Breast epithelium (tissue), 3 donors: ENCODE results near the gene PROSER3.
A peak's percentile ranks its signal among the peaks of the same experiment; 100 is the strongest.

Experiments
- POLR2A ChIP-seq: fragments of 450-650 bp; IDR thresholded peaks from one replicate; pipeline ENCODE4 v1.6.1; 2016; ENCODE audit warnings: antibody characterized with exemption, mild to moderate bottlenecking, moderate library complexity
- POLR2AphosphoS5 ChIP-seq, 3 donors: sonication (generic); formaldehyde crosslinking; IDR thresholded peaks; one replicate each; pipeline ENCODE4 v1.6.1; 2017; ENCODE audit warnings: antibody characterized with exemption in 3 of 3

- peak; percentile 85 for TF ChIP-seq POLR2A
- TF ChIP-seq POLR2AphosphoS5 (IDR thresholded peaks at IDR 0.05): peak; percentile 84 to 89 (median 87)
These were observed 9.6 kb upstream of the PROSER3 start, which contains the start of gene LIN37 for GRCh38 chr19:35748106-35749020.
